Measurements from ENCODE around the gene TMTC2. TPM values are rescaled to one million over a fixed set of nuclear protein-coding genes. Genes with fewer than 3 reads are reported as not detected.

Gene TMTC2
- total RNA-seq, 2 experiments from 2014 or later: 2.5 to 3.1 TPM

DNA sequence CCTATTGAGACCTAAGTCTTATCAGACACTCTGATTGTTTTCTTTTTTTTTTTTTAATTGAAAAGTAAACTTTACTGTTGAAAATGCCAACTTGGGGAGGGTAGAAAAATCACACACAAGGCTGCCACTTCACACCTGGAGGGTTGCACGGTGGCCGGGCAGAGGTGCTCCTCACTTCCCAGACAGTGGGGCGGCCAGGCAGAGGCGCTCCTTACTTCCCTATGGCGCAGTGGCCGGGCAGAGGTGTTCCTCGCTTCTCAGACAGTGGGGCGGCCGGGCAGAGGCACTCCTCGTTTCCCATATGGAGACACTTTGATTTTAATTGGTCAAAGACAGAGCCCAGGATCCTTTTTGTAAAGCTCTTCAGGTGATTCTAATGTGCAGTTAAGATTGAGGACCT, 399.3 kb downstream of the TMTC2 start:
- Mint-ChIP-seq H3K27me3 (no peaks in the 10 kb centered on the region), H3K27ac (no peak overlapping the region), H3K9me3 (no peaks in the 10 kb centered on the region), H3K36me3 (ENCODE audit: low read depth) (no peaks in the 10 kb centered on the region), H3K4me1 (ENCODE audit: low read depth) (no peaks in the 10 kb centered on the region), H3K4me3 (no peak overlapping the region)
- CTCF ChIA-PET: no interaction called here
- POLR2A ChIA-PET: no interaction called here
- TF ChIP-seq, protein P1, sequence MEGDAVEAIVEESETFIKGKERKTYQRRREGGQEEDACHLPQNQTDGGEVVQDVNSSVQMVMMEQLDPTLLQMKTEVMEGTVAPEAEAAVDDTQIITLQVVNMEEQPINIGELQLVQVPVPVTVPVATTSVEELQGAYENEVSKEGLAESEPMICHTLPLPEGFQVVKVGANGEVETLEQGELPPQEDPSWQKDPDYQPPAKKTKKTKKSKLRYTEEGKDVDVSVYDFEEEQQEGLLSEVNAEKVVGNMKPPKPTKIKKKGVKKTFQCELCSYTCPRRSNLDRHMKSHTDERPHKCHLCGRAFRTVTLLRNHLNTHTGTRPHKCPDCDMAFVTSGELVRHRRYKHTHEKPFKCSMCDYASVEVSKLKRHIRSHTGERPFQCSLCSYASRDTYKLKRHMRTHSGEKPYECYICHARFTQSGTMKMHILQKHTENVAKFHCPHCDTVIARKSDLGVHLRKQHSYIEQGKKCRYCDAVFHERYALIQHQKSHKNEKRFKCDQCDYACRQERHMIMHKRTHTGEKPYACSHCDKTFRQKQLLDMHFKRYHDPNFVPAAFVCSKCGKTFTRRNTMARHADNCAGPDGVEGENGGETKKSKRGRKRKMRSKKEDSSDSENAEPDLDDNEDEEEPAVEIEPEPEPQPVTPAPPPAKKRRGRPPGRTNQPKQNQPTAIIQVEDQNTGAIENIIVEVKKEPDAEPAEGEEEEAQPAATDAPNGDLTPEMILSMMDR (IDR thresholded peaks at IDR 0.05): no peak
- no peak for ATAC-seq
- no peak for DNase-seq
- intact Hi-C loops (cut with micrococcal nuclease): no loop called here

DNA sequence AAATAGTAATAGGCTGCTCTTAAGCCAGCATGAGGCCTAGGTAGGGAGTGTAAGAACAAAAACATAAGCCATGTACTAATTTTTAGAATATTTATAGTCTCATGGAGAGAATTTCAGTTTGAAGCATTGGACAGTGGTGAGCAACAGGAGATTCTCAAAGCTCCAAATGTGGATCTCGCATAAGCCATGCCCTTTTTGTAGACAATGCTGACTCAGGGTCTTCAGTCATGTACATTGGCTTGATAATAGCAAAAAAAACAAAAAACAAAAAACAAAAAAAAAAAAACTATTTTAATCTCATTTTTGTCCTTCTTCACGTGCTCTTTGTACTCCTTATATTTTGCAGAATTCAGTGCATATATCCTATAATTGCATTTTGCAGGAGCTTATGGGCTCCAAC, 402.9 kb downstream of the TMTC2 start:
- Mint-ChIP-seq H3K27me3 (no peaks in the 10 kb centered on the region), H3K9me3 (no peaks in the 10 kb centered on the region), H3K36me3 (ENCODE audit: low read depth) (no peaks in the 10 kb centered on the region), H3K27ac (no peak overlapping the region), H3K4me1 (ENCODE audit: low read depth) (no peaks in the 10 kb centered on the region), H3K4me3 (no peak overlapping the region)
- ATAC-seq (no peak), DNase-seq (no peak)
- intact Hi-C loops (cut with micrococcal nuclease): no loop called here
- TF ChIP-seq, protein P1 (IDR thresholded peaks at IDR 0.05): no peak
- CTCF ChIA-PET: interaction anchor here (0.7 kb wide), 1 partner anchor 30 kb away, joined by 3 read pairs; no protein-coding TSS in a partner anchor
- POLR2A ChIA-PET: no interaction called here

DNA sequence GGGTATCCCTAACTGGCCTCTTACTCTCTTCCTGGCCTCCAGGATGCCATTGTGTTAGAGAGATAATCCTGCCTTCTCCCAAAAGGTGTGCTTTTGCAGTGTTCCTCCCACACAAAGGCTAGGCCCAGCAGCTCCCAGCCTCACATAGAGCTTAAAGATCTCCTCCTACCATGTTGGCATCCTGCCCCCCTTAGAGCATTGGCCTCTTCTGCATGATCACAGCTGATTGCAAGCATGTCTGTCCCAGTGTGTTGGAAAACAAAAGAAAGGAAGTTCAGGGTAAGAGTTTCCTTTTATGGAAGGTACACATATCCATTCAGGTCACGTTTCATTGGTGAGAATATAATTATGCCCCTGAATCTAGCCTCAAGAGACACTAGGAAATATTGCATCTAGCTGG, 405.4 kb downstream of the TMTC2 start:
- H3K9me3 Mint-ChIP-seq: peaks cover 2% of the 10 kb centered on the region
- no peaks in the 10 kb centered on the region for H3K27me3 Mint-ChIP-seq
- DNase-seq (no peak), ATAC-seq (no peak)
- ChIA-PET POLR2A (no interaction called here), CTCF (no interaction called here)
- no peaks in the 10 kb centered on the region for H3K4me1 Mint-ChIP-seq (ENCODE audit: low read depth)
- no peak overlapping the region for H3K27ac Mint-ChIP-seq
- no peak overlapping the region for H3K4me3 Mint-ChIP-seq
- TF ChIP-seq, protein P1 (IDR thresholded peaks at IDR 0.05): no peak
- intact Hi-C loops (cut with micrococcal nuclease): no loop called here
- H3K36me3 Mint-ChIP-seq (ENCODE audit: low read depth): no peaks in the 10 kb centered on the region

DNA sequence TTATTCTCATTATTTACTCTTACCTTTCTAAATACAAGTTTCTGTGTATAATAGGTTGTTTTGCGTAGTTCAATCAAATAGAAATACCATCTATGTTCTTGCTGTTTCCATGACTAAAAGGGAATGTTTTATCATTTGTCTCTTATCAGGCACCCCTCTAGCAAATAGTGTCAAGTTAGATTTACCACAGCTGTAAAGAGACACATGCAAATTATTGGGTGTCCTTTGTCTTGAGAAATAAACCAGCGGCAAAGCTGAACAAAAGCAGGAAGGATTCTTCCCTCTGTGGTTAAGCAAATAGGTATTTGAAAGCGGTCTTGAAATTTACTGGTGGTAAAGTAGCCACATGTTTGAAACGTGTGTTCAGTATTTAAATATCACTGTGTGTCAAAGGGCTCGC, 405.9 kb downstream of the TMTC2 start:
- ChIA-PET POLR2A (no interaction called here), CTCF (no interaction called here)
- no peak overlapping the region for H3K27ac Mint-ChIP-seq
- H3K9me3 Mint-ChIP-seq: peaks cover 2% of the 10 kb centered on the region
- no peak overlapping the region for H3K4me3 Mint-ChIP-seq
- TF ChIP-seq, protein P1 (IDR thresholded peaks at IDR 0.05): no peak
- intact Hi-C loops (cut with micrococcal nuclease): no loop called here
- H3K36me3 Mint-ChIP-seq (ENCODE audit: low read depth): no peaks in the 10 kb centered on the region
- DNase-seq: no peak
- no peak for ATAC-seq
- H3K4me1 Mint-ChIP-seq (ENCODE audit: low read depth): no peaks in the 10 kb centered on the region
- H3K27me3 Mint-ChIP-seq: no peaks in the 10 kb centered on the region

DNA sequence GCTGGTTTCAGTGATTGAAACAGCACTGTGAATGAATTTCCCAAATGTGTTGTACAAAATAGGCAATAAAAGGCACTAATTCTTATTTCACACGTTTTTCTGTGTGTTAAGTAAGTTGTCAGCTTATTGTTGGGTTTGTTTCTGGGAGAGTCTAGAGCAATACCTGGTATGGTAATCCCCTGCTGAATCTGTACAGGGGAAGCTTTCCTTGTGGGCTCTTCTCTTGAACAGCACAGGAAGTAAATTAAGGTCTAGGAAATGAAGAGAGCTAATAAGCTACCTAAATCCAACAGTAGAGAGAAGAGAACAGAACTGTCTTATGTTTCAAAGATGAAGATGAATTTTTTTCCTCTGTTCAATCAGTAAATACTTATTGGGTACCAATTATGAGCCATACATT, 406.7 kb downstream of the TMTC2 start:
- intact Hi-C loops (cut with micrococcal nuclease): no loop called here
- CTCF ChIA-PET: no interaction called here
- Mint-ChIP-seq H3K36me3 (ENCODE audit: low read depth) (no peaks in the 10 kb centered on the region), H3K9me3 (peaks cover 2% of the 10 kb centered on the region), H3K27ac (no peak overlapping the region), H3K4me3 (no peak overlapping the region), H3K27me3 (no peaks in the 10 kb centered on the region), H3K4me1 (ENCODE audit: low read depth) (no peaks in the 10 kb centered on the region)
- DNase-seq: no peak
- no peak for ATAC-seq
- TF ChIP-seq, protein P1 (IDR thresholded peaks at IDR 0.05): no peak
- POLR2A ChIA-PET: no interaction called here

Measured in activated CD8-positive, alpha-beta T cell treated with anti-CD3 and anti-CD28 coated beads for 36 hours (primary cell).